Erythroblast (primary cell): ENCODE measurements around the gene TBC1D10B.

Experiments
- DNase-seq, 2 experiments: peaks; one replicate each; lab custom pipeline; 2025; lab: John Stamatoyannopoulos, UW
- GATA1 ChIP-seq: IDR thresholded peaks from 2 replicates; pipeline ENCODE4 v1.6.1; 2011; ENCODE audit warnings: low read depth, mild to moderate bottlenecking, control low read depth, low read length, moderate library complexity
- POLR2A ChIP-seq: IDR thresholded peaks from 2 replicates; pipeline ENCODE4 v1.6.1; 2011; ENCODE audit warnings: mild to moderate bottlenecking, low read length

Gene TBC1D10B

GRCh38 chr16:30370456-30371247 is at the start of gene TBC1D10B:
Gene TBC1D10B (minus strand): TSS chr16:30370494. CDS start chr16:30370183, 311 bp downstream.
- TF ChIP-seq GATA1 (no peak), POLR2A (peak; percentile 54)
- DNase-seq, result peak; percentile 100

GRCh38 chr16:30418350-30419181 is 48.3 kb upstream of the TBC1D10B start:
- no peak for DNase-seq
- TF ChIP-seq GATA1 (no peak), POLR2A (no peak)

- peak; percentile 93 to 96 for DNase-seq
- TF ChIP-seq GATA1 (no peak), POLR2A (peak; percentile 78)
Observed at GRCh38 chr16:30417529-30418349, 47.4 kb upstream of the TBC1D10B start.

GRCh38 chr16:30416624-30417528 is 46.6 kb upstream of the TBC1D10B start:
- no peak for TF ChIP-seq POLR2A
- TF ChIP-seq GATA1, result no peak
- no peak for DNase-seq

- no peak for DNase-seq
- TF ChIP-seq GATA1, result no peak
- TF ChIP-seq POLR2A, result no peak
Observed at GRCh38 chr16:30416047-30416603, 45.8 kb upstream of the TBC1D10B start.

GRCh38 chr16:30414159-30414558 is 43.9 kb upstream of the TBC1D10B start:
- TF ChIP-seq GATA1, result no peak
- no peak for TF ChIP-seq POLR2A
- DNase-seq, result no peak

- TF ChIP-seq GATA1 (no peak), POLR2A (no peak)
- DNase-seq, result no peak
Observed at GRCh38 chr16:30413112-30413806, 43.0 kb upstream of the TBC1D10B start.

- no peak for TF ChIP-seq POLR2A
- no peak for TF ChIP-seq GATA1
Observed at GRCh38 chr16:30409125-30410060, 39.1 kb upstream of the TBC1D10B start.

GRCh38 chr16:30407804-30408534 is 37.7 kb upstream of the TBC1D10B start:
- DNase-seq, result no peak
- TF ChIP-seq POLR2A (peak; percentile 9), GATA1 (no peak)

More at GRCh38 chr16:30409125-30410060, 39.1 kb upstream of the TBC1D10B start:
- peak; percentile 88 to 93 for DNase-seq

GRCh38 chr16:30407102-30407803 is 37.0 kb upstream of the TBC1D10B start, which contains the start of gene ZNF771:
Gene ZNF771 (plus strand): TSS chr16:30407606. CDS start chr16:30408054, 448 bp downstream.
- TF ChIP-seq POLR2A, result peak; percentile 71
- TF ChIP-seq GATA1, result no peak
- peak; percentile 93 to 96 for DNase-seq
